ENCODE results near the gene LRP2BP. TPM values are rescaled to one million over a fixed set of nuclear protein-coding genes. Genes with fewer than 3 reads are reported as not detected.
"Not testable (repeated sequence)": the region's sequence is repeated elsewhere in the genome, so short reads cannot be mapped to it uniquely, and the experiment has no call there.

The LRP2BP gene
- polyA plus RNA-seq, 10 donors = 2.2 to 6.8 (median 4.2) TPM

GRCh38 chr4:185363251-185363650 lies 32.5 kb downstream of the LRP2BP start:
- DNase-seq = no peak

DNA sequence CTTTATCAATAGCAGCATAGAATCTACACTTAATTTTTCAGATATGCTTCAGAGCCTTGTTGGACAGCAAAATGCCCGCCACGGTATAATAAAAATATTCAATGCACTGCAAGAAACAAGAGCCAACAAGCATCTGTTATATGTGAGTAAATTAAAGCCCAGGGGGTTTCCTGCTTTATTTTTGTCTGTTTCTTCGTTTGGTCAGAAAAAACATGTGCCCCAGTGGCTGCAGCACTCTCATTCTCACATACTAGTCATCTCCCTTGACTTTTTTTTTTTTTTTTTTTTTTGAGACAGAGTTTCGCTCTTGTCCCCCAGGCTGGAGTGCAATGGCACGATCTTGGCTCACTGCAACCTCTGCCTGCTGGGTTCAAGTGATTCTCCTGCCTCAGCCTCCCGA lies 33.2 kb downstream of the LRP2BP start:
- DNase-seq = not testable (repeated sequence)

DNA sequence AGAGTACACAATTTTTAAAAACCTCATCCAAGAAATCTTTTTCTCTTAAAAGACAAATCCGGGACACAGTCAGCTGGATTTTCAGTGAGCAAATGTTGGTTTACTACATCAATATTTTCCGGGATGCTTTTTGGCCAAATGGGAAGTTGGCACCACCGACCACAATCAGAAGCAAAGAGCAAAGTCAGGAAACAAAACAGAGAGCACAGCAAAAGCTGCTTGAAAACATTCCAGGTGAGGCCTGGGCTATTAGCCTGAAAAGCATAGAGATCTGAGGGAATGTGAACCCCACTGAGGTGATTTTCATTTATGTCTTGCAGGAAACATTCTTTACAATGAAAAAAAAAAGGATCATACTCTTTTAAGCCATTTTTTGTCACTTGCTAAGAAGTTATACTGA lies 33.9 kb downstream of the LRP2BP start:
- no peak for DNase-seq

DNA sequence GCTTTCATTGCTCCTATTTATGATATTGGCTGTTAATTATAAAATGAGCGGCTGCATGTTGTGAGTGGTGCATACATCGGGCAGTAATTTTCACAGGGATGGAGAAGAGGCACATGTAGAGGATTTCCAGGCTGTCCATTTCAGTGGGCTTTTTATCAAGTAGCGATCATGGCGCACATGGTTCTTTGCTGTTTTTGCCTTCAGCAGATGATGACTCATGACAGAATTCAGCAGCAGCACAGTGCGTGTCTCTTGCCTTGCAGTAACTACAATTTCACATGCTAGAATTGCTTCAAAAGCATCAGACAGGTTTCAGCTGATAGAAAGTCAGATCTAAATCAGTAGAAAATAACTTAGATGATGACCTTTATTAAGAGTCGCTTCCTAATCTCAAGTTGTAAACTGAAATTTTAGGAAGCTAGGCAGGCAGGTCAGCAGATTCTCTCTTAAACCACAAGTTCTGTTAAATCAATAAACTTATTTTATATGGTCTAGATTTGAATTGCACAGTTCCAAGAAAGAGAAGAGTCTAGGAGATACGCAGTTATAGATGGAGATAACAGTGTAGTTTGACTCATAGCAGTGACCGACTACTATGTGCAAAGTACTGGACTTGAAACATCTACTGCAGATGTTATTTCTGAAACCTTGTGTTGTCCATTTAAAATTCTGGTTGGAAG lies 35.8 kb downstream of the LRP2BP start:
- DNase-seq = no peak

DNA sequence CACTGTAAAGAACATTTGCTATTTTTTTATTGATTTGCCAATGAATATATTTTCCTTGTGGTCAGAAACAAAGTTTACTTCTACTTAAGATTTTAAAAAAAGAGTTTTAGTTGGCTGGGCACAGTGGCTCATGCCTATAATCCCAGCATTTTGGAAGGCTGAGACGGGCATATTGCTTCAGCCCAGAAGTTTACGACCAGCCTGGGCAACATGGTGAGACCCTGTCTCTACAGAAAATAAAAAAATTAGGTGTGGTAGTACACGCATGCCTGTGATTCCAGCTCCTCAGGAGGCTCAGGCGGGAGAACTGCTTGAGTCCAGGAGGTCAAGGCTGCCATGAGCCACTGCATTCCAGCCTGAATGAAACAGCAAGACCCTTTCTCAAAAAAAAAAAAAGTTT lies 36.8 kb downstream of the LRP2BP start:
- no peak for DNase-seq

DNA sequence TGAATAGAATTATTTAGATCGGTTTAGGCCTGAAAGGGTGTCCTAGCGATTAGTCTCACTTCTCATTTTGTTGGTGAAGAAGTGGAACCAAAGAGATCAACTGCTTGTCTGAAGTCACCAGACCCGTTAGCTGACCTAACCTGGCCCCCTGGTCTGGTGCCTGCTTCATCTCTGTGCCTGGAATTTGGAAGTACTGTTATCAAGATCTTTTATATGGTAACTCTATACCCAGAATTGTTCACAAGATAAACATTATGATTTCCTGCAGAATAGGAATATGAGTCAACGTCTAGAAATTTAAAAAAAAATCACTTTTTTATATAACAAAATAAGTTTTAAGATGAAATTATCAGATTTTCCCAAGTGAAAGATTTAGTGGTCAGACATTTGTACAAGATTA lies 37.2 kb downstream of the LRP2BP start:
- DNase-seq = no peak

DNA sequence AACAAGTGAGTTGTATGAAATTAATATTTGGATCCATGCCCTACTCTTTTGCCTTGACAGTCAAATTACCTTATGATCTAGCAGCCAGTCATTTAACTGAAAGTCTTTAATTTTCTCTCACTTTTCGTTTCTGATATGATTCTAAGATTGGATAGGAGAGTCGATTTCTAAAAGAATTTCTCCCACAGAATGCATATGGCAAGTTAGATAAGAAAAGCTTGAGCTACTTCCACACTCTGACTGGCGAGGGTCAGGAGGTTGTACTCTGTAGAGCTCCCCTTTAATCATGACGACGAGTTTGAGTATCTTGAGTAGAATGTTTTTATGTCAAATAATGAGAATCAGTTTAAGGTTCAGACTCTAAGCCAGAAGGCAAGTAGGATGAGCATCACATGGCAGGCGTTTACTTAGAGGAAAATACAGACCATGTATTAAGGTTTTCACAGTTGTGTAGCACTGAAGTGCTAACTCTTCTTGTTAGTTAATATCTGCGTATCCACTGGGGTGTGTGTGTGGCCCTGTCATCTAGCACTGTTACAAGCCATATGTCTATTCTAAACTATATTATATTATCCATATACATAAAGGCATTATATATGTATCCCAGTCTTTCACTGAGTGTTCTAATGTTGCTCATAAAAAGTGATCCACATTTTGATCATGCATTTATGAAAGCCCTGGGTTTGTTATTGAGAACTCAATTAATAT lies 37.8 kb downstream of the LRP2BP start:
- DNase-seq = no peak

DNA sequence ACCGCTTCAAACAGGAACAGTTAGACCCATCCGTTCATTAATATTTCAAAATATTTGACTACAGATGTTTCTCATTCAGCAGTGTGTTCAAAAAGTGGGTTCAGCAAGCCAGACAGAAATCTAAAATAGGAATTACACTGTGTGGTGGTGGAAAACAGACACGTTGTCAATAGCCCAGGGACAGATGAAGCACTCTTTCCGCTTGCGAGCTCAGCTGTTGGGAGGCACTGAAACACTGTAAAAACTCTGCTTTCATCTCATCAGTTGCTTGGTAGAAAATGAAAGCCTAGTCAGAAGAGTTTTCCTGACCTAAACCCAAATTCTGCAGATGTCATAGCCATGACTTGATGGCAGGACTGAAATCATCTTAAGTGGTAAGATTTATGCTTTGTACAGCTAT lies 38.5 kb downstream of the LRP2BP start:
- DNase-seq = peak in 2 of 3 donors; percentile 54 to 73

- no peak for DNase-seq
Measured at GRCh38 chr4:185352741-185353140, 43.0 kb downstream of the LRP2BP start.

DNA sequence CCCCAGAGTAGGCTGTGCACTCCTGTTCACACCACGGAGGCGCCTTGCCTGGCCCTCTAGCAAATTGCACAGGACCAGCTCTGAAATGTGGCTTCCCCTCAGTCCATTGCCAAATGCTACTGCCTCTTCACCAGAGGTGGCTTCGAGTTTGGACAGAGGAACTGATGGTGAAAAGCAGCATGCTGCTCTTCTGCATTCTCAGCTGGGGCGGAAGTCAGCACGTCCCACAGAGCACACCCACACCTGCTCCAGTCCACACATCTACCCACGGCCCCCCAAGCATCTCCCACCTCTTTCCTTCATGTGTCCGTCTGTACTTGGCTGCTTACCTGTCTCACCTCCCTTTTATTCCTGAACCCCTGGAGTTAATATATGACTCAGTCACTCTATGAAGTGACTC lies 43.5 kb downstream of the LRP2BP start:
- DNase-seq = no peak

GRCh38 chr4:185351691-185352090 lies 44.0 kb downstream of the LRP2BP start:
- no peak for DNase-seq

GRCh38 chr4:185346975-185347601 lies 48.6 kb downstream of the LRP2BP start:
- no peak for DNase-seq

GRCh38 chr4:185344743-185345538 lies 50.8 kb downstream of the LRP2BP start:
- no peak for DNase-seq

- DNase-seq = peak; percentile 18 to 38 (median 35)
Measured at GRCh38 chr4:185343726-185344581, 51.8 kb downstream of the LRP2BP start.

DNA sequence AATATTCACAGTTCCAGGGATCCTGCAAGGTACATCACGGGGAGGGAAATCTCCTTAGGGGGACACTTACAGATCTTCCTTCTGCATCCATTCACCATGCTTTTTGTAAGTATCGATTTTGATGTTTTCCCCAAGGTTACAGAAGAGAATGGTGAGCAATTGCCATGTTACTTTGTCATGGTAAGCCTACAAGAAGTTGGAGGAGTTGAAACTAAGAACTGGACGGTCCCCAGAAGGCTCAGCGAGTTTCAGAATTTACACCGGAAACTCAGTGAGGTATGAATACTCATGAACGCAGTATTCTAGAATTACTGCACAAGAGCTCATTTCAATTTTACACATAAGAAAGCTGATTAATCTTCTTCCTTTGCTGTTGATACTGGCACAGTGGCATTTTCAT lies 53.9 kb downstream of the LRP2BP start:
- no peak for DNase-seq

DNA sequence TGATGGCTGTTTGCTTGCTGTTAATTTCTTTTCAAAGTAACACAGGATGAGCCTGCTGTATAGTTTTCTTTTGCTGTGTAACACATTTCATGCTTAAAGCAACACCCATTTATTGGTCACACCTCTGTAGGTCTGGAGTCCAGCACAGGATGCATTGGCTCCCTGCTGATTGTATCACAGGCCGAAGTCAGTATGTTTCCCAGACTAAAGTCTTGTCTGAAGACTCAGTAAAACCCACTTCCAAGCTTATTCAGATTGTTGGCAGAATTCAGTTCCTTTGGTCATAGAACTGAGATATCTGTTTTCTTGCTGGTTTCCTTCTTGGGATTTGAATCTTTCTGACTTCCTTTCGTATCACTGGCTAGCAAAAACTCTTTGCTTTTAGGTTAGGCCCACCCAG lies 54.3 kb downstream of the LRP2BP start:
- DNase-seq = no peak

GRCh38 chr4:185339941-185340340 lies 55.8 kb downstream of the LRP2BP start:
- DNase-seq = no peak

DNA sequence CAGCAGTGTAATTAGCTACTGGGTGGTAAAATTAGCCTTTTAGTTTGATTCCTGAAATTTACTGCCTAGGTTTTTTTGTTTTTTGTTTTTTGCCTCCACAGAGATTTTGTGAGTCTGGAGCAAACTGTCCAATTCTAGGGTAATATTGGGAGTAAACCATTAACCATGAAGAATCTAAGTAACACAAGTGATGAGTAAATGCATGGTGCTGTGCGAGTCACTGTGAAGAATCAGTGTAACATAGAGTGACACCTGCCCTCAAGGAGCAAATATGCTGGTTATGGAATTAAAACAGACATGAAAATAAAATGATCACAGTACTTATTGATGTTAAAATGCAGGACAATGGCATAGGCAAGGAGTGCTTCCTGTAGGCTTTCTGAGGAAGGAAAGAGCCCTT lies 60.1 kb downstream of the LRP2BP start:
- no peak for DNase-seq

DNA sequence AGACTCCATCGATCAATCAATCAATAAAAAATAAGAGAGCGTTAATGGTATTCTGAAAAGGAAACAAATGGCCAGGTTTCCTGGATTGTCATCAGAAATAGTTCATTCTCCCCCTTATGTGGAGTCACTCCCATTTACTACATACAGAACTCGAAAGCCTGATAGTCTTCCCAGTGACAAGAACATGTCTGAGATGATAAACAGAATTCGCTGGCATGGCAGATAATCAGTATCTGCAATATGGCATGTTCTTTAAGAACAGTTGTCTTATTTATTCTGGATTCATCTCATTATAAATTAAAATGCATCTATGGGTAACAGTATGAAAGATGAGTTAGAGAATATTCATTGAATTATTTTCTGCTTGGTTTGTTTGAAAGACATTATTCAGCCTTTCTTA lies 61.4 kb downstream of the LRP2BP start:
- no peak for DNase-seq

GRCh38 chr4:185332575-185333464 lies 62.9 kb downstream of the LRP2BP start:
- no peak for DNase-seq
